T follicular helper cell (primary cell): Measurements from ENCODE around the gene SPAG7.

Experiments used
- DNase-seq: peaks from one replicate; pipeline ENCODE4 v3.0.0-alpha.2; 2020; ENCODE audit warnings: low read depth

The SPAG7 gene

GRCh38 chr17:4950075-4950745 lies 17.4 kb downstream of the SPAG7 start:
- DNase-seq, result no peak

- peak; percentile 68 for DNase-seq
Measured at GRCh38 chr17:4949321-4950074, 18.1 kb downstream of the SPAG7 start.

DNA sequence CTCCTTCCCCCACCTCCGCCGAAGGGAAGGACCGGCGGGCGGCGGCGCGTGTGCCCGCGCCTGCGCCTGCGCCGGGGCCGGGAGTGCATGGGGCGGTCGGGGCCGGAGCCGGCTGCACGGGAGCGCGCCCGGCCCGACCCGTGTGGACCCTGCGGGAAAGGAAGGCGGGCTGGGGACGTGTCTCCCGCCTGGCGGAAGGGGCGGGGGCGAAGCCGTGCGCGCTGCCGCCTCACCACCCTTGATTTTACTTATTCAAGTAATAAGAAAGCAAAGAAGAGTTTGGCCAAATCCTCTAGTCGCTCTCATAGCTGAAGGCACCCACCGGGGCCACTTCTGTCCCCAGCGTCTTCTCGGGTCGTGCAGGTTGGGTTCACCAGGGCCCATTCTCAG lies 18.7 kb downstream of the SPAG7 start:
- DNase-seq, result peak; percentile 47

- peak; percentile 85 for DNase-seq
Measured at GRCh38 chr17:4948166-4948930, 19.3 kb downstream of the SPAG7 start, which contains the start of gene PFN1. PFN1 (minus strand) TSS chr17:4948530; CDS start chr17:4948394, 136 bp downstream.

DNA sequence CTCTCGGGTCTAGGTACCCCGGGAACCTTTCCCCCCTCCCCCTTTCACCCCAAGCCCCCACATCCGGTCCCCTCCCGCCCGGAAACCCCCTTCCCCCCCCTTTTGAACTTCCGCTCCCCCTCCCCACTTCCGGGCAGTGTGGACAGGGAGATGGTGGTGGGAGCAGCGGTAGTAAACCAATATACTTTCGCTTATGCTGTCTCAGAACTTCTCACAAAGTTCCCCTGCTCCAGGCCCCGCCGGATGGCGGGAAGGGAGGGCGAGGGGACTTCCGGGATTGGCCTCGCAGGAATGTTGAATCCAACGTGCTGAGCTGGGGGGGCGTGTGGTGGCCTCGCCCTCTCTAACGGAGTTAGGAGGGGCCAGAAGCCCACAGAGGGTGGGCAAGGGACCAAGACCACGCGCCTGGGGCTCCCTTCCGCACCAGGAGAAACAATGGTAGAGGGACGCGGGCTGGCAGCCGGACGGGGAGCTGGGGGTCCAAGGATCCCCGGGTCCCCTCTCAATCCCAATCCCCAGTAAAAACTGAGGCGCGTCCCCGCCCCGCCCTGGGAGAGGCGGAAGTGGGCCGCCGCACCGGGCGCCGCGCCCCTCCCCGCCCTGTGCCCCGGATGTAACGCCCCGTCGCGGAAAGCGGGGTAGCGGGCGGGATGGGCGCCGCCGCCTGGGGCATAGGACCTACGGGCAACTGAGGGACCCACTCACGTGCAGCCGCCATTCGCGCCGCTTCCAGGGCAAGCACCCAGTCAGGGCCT lies 20.0 kb downstream of the SPAG7 start:
- peak; percentile 40 for DNase-seq

GRCh38 chr17:4947010-4947410 lies 20.6 kb downstream of the SPAG7 start:
- DNase-seq, result no peak

- no peak for DNase-seq
Measured at GRCh38 chr17:4946312-4946976, 21.2 kb downstream of the SPAG7 start.

GRCh38 chr17:4945944-4946280 lies 21.7 kb downstream of the SPAG7 start:
- DNase-seq, result no peak

GRCh38 chr17:4945176-4945943 lies 22.3 kb downstream of the SPAG7 start:
- peak; percentile 64 for DNase-seq

DNA sequence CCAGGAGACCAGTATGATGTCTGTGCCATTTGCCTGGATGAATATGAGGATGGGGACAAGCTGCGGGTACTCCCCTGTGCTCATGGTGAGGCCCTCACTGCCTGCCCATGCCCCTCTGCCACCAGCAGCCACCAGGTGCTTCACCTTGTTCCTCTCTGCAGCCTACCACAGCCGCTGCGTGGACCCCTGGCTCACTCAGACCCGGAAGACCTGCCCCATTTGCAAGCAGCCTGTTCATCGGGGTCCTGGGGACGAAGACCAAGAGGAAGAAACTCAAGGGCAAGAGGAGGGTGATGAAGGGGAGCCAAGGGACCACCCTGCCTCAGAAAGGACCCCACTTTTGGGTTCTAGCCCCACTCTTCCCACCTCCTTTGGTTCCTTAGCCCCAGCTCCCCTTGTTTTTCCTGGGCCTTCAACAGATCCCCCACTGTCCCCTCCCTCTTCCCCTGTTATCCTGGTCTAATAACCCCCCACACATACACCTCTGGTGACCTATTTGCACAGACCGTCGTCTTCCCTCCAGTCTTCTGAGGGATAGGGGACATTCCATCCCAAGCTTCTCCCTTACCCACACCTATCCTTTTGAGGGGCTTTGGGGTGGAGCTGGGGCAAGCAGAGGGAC lies 23.0 kb downstream of the SPAG7 start:
- DNase-seq, result no peak

DNA sequence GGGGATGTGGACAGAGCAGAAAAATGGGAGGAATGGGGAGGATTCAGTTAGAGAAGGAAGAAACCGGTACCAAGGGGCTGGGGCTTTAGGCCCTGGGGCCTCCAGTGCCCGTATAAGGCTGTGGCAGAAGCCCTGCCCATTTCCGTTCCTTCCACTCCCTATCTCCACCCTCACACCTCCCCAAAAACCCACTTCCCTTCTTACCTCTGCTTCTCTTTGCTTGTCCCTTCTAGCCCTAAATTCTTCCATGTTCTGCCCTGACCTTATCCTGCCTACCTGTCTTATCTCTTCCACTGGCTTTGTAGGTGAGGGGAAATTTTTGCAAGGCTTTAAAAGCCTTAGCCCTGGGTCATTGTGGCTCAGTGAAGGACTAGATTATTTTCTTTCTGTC lies 23.5 kb downstream of the SPAG7 start:
- DNase-seq, result peak; percentile 29

GRCh38 chr17:4942760-4943508 lies 24.7 kb downstream of the SPAG7 start:
- DNase-seq, result no peak

DNA sequence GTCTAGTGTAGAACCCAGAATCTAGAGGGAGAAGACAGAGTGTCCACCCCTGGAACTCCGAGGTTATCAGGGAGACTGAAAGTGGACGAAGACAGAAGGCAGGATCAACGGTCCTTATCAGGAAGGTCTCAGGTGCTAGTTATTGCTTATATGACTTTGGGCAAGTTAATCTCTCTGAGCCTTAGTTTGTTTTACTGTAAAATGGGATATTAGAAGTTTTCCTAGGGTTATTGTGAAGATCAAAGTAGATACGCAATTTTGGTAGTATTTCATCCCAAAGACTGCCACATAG lies 26.4 kb downstream of the SPAG7 start:
- no peak for DNase-seq

DNA sequence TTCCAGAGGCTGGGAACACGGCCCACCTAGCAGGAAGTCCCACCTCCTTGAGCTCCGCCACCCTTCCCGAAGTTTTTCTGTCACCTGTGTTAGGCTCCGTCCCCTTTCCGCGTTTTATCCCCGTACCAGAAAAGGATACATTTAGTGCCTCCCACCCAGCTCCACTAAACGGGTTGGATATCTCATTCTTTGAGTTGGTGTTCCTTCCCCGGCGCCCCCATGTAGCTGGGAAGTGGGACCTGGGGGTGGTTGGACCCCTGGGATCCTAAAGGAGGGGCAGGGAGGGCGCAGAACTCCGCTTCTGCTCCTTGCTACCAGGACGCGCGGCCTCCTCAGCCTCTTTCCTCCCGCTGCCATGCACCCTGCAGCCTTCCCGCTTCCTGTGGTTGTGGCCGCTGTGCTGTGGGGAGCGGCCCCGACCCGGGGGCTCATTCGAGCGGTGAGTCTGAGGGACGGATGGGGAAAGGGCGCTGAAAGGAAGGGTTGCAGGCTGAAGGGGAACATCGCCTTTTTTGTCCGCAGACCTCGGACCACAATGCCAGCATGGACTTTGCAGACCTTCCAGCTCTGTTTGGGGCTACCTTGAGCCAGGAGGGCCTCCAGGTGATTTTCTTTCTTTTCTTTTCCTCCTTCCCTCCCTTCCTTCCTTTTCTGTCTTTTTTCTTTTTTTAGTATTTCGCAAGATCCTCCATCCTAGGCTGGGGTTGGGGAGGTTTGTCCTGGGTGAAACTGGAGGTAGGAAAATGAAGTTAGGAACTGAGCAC lies 26.9 kb downstream of the SPAG7 start:
- peak; percentile 22 for DNase-seq

GRCh38 chr17:4939796-4940554 lies 27.6 kb downstream of the SPAG7 start, which contains the start of the genes RNF167 and SLC25A11:
RNF167 (plus strand) TSS chr17:4940268; CDS start chr17:4940910, 642 bp downstream.
SLC25A11 (minus strand) TSS chr17:4940046; CDS start chr17:4939910, 136 bp downstream.
- DNase-seq, result peak; percentile 93

GRCh38 chr17:4939546-4939795 lies 28.1 kb downstream of the SPAG7 start:
- no peak for DNase-seq

DNA sequence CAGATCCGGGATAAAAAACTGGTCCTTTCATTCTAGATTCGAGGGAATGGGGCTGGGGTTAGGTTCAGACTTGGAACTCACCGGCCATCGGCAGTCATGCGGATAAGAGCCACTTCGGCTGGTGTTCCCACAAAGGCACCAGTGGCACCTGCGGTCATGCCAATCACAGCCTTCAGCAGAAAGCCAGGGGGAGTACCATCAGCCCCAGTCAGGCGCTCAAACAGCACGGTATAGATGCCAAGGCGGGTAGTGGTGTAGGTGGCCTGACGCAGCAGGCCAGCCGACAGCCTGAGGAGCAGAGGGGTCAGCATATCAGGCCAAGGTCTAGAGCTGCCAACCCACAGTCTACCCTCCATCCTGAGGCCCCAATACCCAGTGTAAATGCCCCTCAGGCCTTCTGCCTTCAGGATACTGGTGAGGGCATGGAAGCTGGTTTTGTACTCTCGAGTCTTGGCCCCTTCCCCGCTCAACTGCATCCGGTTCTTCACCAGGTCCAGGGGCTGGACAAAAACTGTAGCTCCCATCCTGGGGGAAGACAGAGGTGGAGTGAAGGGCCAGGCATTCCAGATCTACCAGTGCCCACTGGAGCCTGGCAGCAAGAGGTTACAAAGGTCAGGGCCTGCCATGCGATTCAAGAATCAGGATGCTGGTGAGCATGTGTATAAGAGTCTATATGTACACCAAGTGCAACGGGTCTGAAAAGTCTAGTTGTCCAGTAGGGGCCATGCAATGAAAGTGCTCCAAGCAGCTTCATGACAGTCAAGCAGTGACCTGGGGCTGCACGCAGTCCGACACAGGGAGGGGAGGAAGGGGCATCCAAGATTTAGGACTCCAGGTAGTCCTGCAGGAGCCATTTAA lies 28.7 kb downstream of the SPAG7 start:
- no peak for DNase-seq
